Heart right ventricle (tissue), 16 donors: Measurements from ENCODE around the gene GZMA. TPM values are rescaled to one million over a fixed set of nuclear protein-coding genes. Genes with fewer than 3 reads are reported as not detected.

ENCODE experiments used
- ATAC-seq, 8 donors: fragments of 200-7000 bp; cut with Tn5 transposase; one replicate each; pipeline ENCODE4 v1.9.1; 2020; ENCODE audit warnings: mild to moderate bottlenecking in 8 of 8, moderate library complexity in 8 of 8, moderate number of reproducible peaks in 1 of 8
- DNase-seq, 2 donors: peaks; one replicate each; pipeline ENCODE4 v3.0.0-alpha.2; 2020
- H3K27ac ChIP-seq, 10 donors: fragments of 200-600 bp; sonication (generic) in 2 of 10; one replicate each; pipeline versions ENCODE4 v1.5.0 to v1.8.0; 2020 to 2022; ENCODE audit warnings: mild to moderate bottlenecking in 3 of 10
- H3K27me3 ChIP-seq, 7 donors: fragments of 200-600 bp; one replicate each; pipeline ENCODE4 v1.8.0; 2021 to 2022; ENCODE audit warnings: mild to moderate bottlenecking in 2 of 7
- H3K36me3 ChIP-seq, 9 donors: fragments of 200-600 bp; sonication (generic) in 1 of 9; one replicate each; pipeline versions ENCODE4 v1.5.0 to v1.8.0; 2020 to 2022; ENCODE audit warnings: mild to moderate bottlenecking in 2 of 9
- H3K4me1 ChIP-seq, 9 donors: fragments of 200-600 bp; sonication (generic) in 1 of 9; one replicate each; pipeline versions ENCODE4 v1.5.0 to v1.8.0; 2020 to 2022; ENCODE audit warnings: mild to moderate bottlenecking in 4 of 9
- H3K4me3 ChIP-seq, 10 donors: fragments of 200-600 bp; sonication (generic) in 2 of 10; one replicate each; pipeline versions ENCODE4 v1.5.0 to v1.8.0; 2020 to 2022; ENCODE audit warnings: mild to moderate bottlenecking in 7 of 10, moderate library complexity in 2 of 10
- H3K9me3 ChIP-seq, 11 donors: fragments of 200-600 bp in 10 of 11; sonication (generic) in 2 of 11; one replicate each; pipeline versions ENCODE4 v1.5.0 to v1.8.0; 2013 to 2022; ENCODE audit warnings: mild to moderate bottlenecking in 2 of 11, control low read depth in 1 of 11, moderate library complexity in 1 of 11
- CTCF ChIP-seq, 9 donors: fragments of 200-600 bp; sonication (generic) in 2 of 9; IDR thresholded peaks; one replicate each; pipeline versions ENCODE4 v1.5.0 to v1.8.0; 2021 to 2022; ENCODE audit warnings: antibody characterized with exemption in 9 of 9, mild to moderate bottlenecking in 5 of 9, moderate library complexity in 1 of 9
- WGBS, 2 donors: extraction: QIAGEN DNeasy Blood & Tissue Kit; methylation state at CpG; one replicate each; pipeline ENCODE4 v1.1.7; 2013; ENCODE audit warnings: inconsistent platforms in 1 of 2; 5-methylcytosine and 5-hydroxymethylcytosine counted together
- intact Hi-C, 10 donors: fragments of 100-400 bp; cut with DNase I; formaldehyde crosslinking; loops; one replicate each; pipeline versions ENCODE4 v1.11.1 to v1.14.2; 2022
- polyA plus RNA-seq, 2 donors: library from polyadenylated mRNA; stranded (reverse); fragments of 200-250 nt; gene quantifications; one replicate each; pipeline ENCODE4 v1.2.3, GENCODE V29; 2013
- total RNA-seq, 10 donors: library from RNA; stranded (reverse); fragmentation: NEBNext Ultra II Directional in 3 of 10; extraction: Animal tissue kit (Norgen Biotek cat#: 25700) in 3 of 10; gene quantifications; one replicate each; pipeline versions ENCODE4 v1.2.1 to v1.2.4, GENCODE V29; 2021 to 2023
- donor health status: Arrhythmogenic right ventricular cardiomyopathy.
- donor health status: ischemic (EF 13 %, LVEDD 7.1; RV severe dilation, severe dysfunction).
- donor health status: healthy with polysubstance abuse.
- donor health status: DM: no; HTN: yes; CAD: no.
- donor health status: DM: no; HTN: no; CAD: no.
- donor health status: ischemic (EF 25% LVEDD 6.9; RV normal size, moderate dysfunction).
- donor health status: ischemic (EF 25% LVEDD 5.7; RV mildly dilated, moderate dysfunction).
- donor health status: healthy.
- donor health status: DM: yes; HTN: yes; CAD: no.
- donor health status: Ischemic cardiomyopathy.
- donor health status: ischemic (EF 35%, LVEDD 5.7; RV mildly dilated, moderate dysfunction).
- donor health status: nonischemic (EF 11% LVEDD 7.7; RV severe dilation, severe dysfunction).
- donor health status: DM: yes; HTN: yes; CAD: no.
- donor health status: PGD.
- donor health status: ischemic (EF 29% LVEDD 5.4; RV normal size, mild dysfunction).
- donor health status: nonischemic (EF 23%, LVEDD 6.1; RV moderate dilation, normal function).

The GZMA gene
- total and polyA plus RNA-seq, 12 donors, result 0.26 to 13.2 (median 0.78) TPM; not detected in 2

- intact Hi-C loops, result no loop called here
- Histone ChIP-seq H3K4me3 (no peak overlapping the region), H3K9me3 (no peaks in the 10 kb centered on the region), H3K4me1 (no peaks in the 10 kb centered on the region), H3K36me3 (no peaks in the 10 kb centered on the region), H3K27me3 (peaks cover 0 to 7% (median 0%) of the 10 kb centered on the region in 7 donors), H3K27ac (no peak overlapping the region)
- ATAC-seq (no peak), DNase-seq (no peak)
- 70 to 72% methylated on average over 3 of the region's 3 CpGs for WGBS, 2 donors
- TF ChIP-seq CTCF (IDR thresholded peaks at IDR 0.05), result no peak
Measured at GRCh38 chr5:55108661-55109060, 6.2 kb downstream of the GZMA start.

GRCh38 chr5:55110217-55110616, 7.8 kb downstream of the GZMA start:
- ATAC-seq, result no peak
- no peaks in the 10 kb centered on the region for H3K9me3 ChIP-seq

GRCh38 chr5:55113327-55113726, 10.9 kb downstream of the GZMA start:
- no peaks in the 10 kb centered on the region for H3K36me3 ChIP-seq
- no peak overlapping the region for H3K27ac ChIP-seq
- ATAC-seq (no peak), DNase-seq (no peak)
- peaks cover 0 to 15% (median 8%) of the 10 kb centered on the region in 7 donors for H3K27me3 ChIP-seq
- TF ChIP-seq CTCF (IDR thresholded peaks at IDR 0.05), result no peak
- intact Hi-C loops, result no loop called here
- no peak overlapping the region for H3K4me3 ChIP-seq
- no peaks in the 10 kb centered on the region for H3K9me3 ChIP-seq
- no peaks in the 10 kb centered on the region for H3K4me1 ChIP-seq

More at GRCh38 chr5:55110217-55110616, 7.8 kb downstream of the GZMA start:
- Histone ChIP-seq H3K4me1 (no peaks in the 10 kb centered on the region), H3K27me3 (peaks cover 0 to 7% (median 0%) of the 10 kb centered on the region in 7 donors), H3K4me3 (no peak overlapping the region), H3K27ac (no peak overlapping the region), H3K36me3 (no peaks in the 10 kb centered on the region)
- intact Hi-C loops, result no loop called here
- 65 to 80% methylated on average over 2 of the region's 2 CpGs for WGBS, 2 donors
- no peak for DNase-seq
- TF ChIP-seq CTCF (IDR thresholded peaks at IDR 0.05), result no peak

- ATAC-seq, result no peak
- 81 to 86% methylated on average over 3 of the region's 3 CpGs for WGBS, 2 donors
- no peak overlapping the region for H3K4me3 ChIP-seq
- peaks cover 0 to 17% (median 8%) of the 10 kb centered on the region in 7 donors for H3K27me3 ChIP-seq
- H3K9me3 ChIP-seq, result no peaks in the 10 kb centered on the region
- no peak for TF ChIP-seq CTCF (IDR thresholded peaks at IDR 0.05)
- no peaks in the 10 kb centered on the region for H3K36me3 ChIP-seq
- intact Hi-C loops, result no loop called here
- no peak overlapping the region for H3K27ac ChIP-seq
- no peak for DNase-seq
- H3K4me1 ChIP-seq, result no peaks in the 10 kb centered on the region
Measured at GRCh38 chr5:55114061-55114460, 11.6 kb downstream of the GZMA start.
